Fibroblast of lung (primary cell): Measurements from ENCODE around the gene PFKFB3. TPM values are rescaled to one million over a fixed set of nuclear protein-coding genes. Genes with fewer than 3 reads are reported as not detected.

Experiments used
- DNase-seq, 2 donors: peaks; one replicate each; pipeline versions ENCODE4 v3.0.0 to v3.0.0-alpha.2; 2010; ENCODE audit warnings: low read depth in 2 of 2
- H2AFZ ChIP-seq: 2 replicates; pipeline ENCODE4 v1.5.1; 2012; ENCODE audit warnings: low read length, control low read depth, inconsistent platforms
- H3K27ac ChIP-seq: 2 replicates; pipeline ENCODE4 v1.5.1; 2011; ENCODE audit warnings: low read length, control low read depth; ENCODE audit not compliant: insufficient read depth
- H3K27me3 ChIP-seq: 2 replicates; pipeline ENCODE4 v1.5.1; 2011; ENCODE audit warnings: mild to moderate bottlenecking, low read length; ENCODE audit not compliant: control insufficient read depth, insufficient read depth
- H3K36me3 ChIP-seq: 2 replicates; pipeline ENCODE4 v1.5.1; 2011; ENCODE audit warnings: low read length; ENCODE audit not compliant: control insufficient read depth, insufficient read depth
- H3K4me1 ChIP-seq: 2 replicates; pipeline ENCODE4 v1.5.1; 2011; ENCODE audit warnings: low read length; ENCODE audit not compliant: control insufficient read depth, insufficient read depth; ENCODE audit errors: extremely low read depth
- H3K4me2 ChIP-seq: 2 replicates; pipeline ENCODE4 v1.5.1; 2011; ENCODE audit warnings: low read length, control low read depth; ENCODE audit not compliant: insufficient read depth; ENCODE audit errors: extremely low read depth
- H3K4me3 ChIP-seq, 4 experiments: fragments of 200-600 bp in 1 of 4; sonication (generic) in 1 of 4; replicated peaks in 1 of 4; 2 replicates each; pipeline ENCODE4 v1.5.1; 2011 to 2016; ENCODE audit warnings: low read length in 4 of 4, low read depth in 3 of 4, mild to moderate bottlenecking in 3 of 4, control low read depth in 2 of 4, inconsistent platforms in 1 of 4, mixed read lengths in 1 of 4; ENCODE audit not compliant: insufficient read depth in 1 of 4; ENCODE audit errors: control extremely low read depth in 1 of 4
- H3K79me2 ChIP-seq: 2 replicates; pipeline ENCODE4 v1.5.1; 2012; ENCODE audit warnings: mild to moderate bottlenecking, low read length, inconsistent platforms; ENCODE audit not compliant: control insufficient read depth, insufficient read depth
- H3K9ac ChIP-seq: 2 replicates; pipeline ENCODE4 v1.5.1; 2011; ENCODE audit warnings: mild to moderate bottlenecking, low read length, control low read depth; ENCODE audit not compliant: insufficient read depth
- H3K9me3 ChIP-seq: 2 replicates; pipeline ENCODE4 v1.5.1; 2012; ENCODE audit warnings: low read depth, low read length; ENCODE audit not compliant: control insufficient read depth, insufficient read depth
- H4K20me1 ChIP-seq: 2 replicates; pipeline ENCODE4 v1.5.1; 2011; ENCODE audit warnings: low read length; ENCODE audit not compliant: control insufficient read depth, insufficient read depth; ENCODE audit errors: extremely low read depth
- EZH2 ChIP-seq: IDR thresholded peaks from 2 replicates; pipeline ENCODE4 v1.5.1; 2012; ENCODE audit warnings: low read length, control low read depth, mild to moderate bottlenecking; ENCODE audit errors: missing control alignments
- polyA plus RNA-seq, 2 donors: library from polyadenylated mRNA; depleted of rRNA in 1 of 2; stranded (reverse) in 1 of 2; unstranded in 1 of 2; fragments of >200 nt; gene quantifications; 2 replicates each; pipeline ENCODE4 v1.2.1, GENCODE V29; 2011 to 2012; ENCODE audit warnings: missing spikeins in 1 of 2
- total RNA-seq: library from RNA; depleted of rRNA; stranded (reverse); fragments of >200 nt; gene quantifications from 2 replicates; pipeline ENCODE4 v1.2.1, GENCODE V29; 2014
- TF ChIP-seq, protein P1 (sequence below), 2 donors: IDR thresholded peaks in 1 of 2; conservative IDR thresholded peaks in 1 of 2; 1 replicate in 1 of 2; 2 replicates in 1 of 2; pipeline ENCODE4 v1.5.1; 2011 to 2012; ENCODE audit warnings: low read length in 2 of 2, control low read depth in 1 of 2, inconsistent platforms in 1 of 2, low read depth in 1 of 2, mild to moderate bottlenecking in 1 of 2

The PFKFB3 gene
- total and polyA plus RNA-seq, 2 donors (not counting 1 experiment from before 2014, with no cell fraction given): 14.2 to 25.8 TPM

- H3K27me3 ChIP-seq: no peaks in the 10 kb centered on the region
- H3K9me3 ChIP-seq: no peaks in the 10 kb centered on the region
- H3K36me3 ChIP-seq: no peaks in the 10 kb centered on the region
- TF ChIP-seq, protein P1, sequence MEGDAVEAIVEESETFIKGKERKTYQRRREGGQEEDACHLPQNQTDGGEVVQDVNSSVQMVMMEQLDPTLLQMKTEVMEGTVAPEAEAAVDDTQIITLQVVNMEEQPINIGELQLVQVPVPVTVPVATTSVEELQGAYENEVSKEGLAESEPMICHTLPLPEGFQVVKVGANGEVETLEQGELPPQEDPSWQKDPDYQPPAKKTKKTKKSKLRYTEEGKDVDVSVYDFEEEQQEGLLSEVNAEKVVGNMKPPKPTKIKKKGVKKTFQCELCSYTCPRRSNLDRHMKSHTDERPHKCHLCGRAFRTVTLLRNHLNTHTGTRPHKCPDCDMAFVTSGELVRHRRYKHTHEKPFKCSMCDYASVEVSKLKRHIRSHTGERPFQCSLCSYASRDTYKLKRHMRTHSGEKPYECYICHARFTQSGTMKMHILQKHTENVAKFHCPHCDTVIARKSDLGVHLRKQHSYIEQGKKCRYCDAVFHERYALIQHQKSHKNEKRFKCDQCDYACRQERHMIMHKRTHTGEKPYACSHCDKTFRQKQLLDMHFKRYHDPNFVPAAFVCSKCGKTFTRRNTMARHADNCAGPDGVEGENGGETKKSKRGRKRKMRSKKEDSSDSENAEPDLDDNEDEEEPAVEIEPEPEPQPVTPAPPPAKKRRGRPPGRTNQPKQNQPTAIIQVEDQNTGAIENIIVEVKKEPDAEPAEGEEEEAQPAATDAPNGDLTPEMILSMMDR (conservative IDR thresholded peaks at IDR 0.05 in 1 of 2, IDR thresholded peaks at IDR 0.05 in 1 of 2; ENCODE audit: low read depth in 1 of 2, low read length in 2 of 2): no peak
- TF ChIP-seq EZH2: no peak
- no peaks in the 10 kb centered on the region for H3K79me2 ChIP-seq
- DNase-seq: no peak
- no peak overlapping the region for H3K4me2 ChIP-seq
- H2AFZ ChIP-seq: no peak overlapping the region
- H3K9ac ChIP-seq: no peak overlapping the region
- H3K4me3 ChIP-seq: no peak overlapping the region
- no peaks in the 10 kb centered on the region for H3K4me1 ChIP-seq
- H4K20me1 ChIP-seq: no peaks in the 10 kb centered on the region
- H3K27ac ChIP-seq: no peak overlapping the region
Observed at GRCh38 chr10:6300784-6301460, 98.2 kb downstream of the PFKFB3 start.

DNA sequence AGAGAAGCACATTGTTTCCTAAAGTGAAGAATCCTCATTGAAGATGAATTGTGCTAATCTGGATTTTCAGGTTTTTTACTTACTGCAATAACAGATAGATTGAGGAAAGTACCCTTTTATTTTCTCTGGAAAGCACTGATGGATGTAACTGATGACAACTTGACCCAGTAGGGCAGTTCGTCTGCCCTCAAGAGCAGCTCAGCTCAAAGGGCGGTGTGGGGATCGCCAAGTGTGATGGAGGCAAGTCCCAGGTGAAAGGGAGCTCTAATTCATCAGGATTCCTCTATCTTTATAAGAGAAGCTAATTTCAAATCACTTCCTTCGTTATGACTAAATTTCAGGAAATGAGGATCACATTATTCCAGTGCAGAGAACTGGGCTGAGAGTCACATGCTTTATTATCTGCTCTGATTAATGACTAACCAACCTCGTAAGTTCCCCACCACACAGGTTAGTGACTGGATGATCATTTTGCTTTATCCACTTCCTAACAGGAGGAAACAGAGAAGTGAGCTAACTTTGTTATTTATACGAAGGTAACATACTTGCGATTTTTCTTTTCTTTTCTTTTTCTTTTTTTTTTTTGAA lies 98.8 kb downstream of the PFKFB3 start:
- H3K36me3 ChIP-seq: no peaks in the 10 kb centered on the region
- H3K4me1 ChIP-seq: no peaks in the 10 kb centered on the region
- no peak overlapping the region for H3K27ac ChIP-seq
- H3K4me3 ChIP-seq: no peak overlapping the region
- H3K9ac ChIP-seq: no peak overlapping the region
- no peak overlapping the region for H2AFZ ChIP-seq
- no peak overlapping the region for H3K4me2 ChIP-seq
- DNase-seq: peak in 1 of 2 donors; percentile 28
- no peaks in the 10 kb centered on the region for H4K20me1 ChIP-seq
- H3K79me2 ChIP-seq: no peaks in the 10 kb centered on the region
- no peak for TF ChIP-seq EZH2
- TF ChIP-seq, protein P1 (conservative IDR thresholded peaks at IDR 0.05 in 1 of 2, IDR thresholded peaks at IDR 0.05 in 1 of 2; ENCODE audit: low read depth in 1 of 2, low read length in 2 of 2): no peak
- H3K9me3 ChIP-seq: no peaks in the 10 kb centered on the region
- no peaks in the 10 kb centered on the region for H3K27me3 ChIP-seq

Other genes starting within 250 kb of the PFKFB3 start
- 9.2 and 13.7 TPM in 2 replicates for gene IL15RA, start 225.4 kb upstream of the PFKFB3 start, total RNA-seq
- 5.9 and 8.4 TPM in 2 replicates for gene IL15RA, start 225.4 kb upstream of the PFKFB3 start, polyA plus RNA-seq
- not detected in 2 replicates for gene IL2RA, start 140.6 kb upstream of the PFKFB3 start, total RNA-seq
- gene IL2RA, start 140.6 kb upstream of the PFKFB3 start, polyA plus RNA-seq: not detected in 2 replicates
- 46.1 and 56.8 TPM in 2 replicates for gene RBM17, start 113.9 kb upstream of the PFKFB3 start, total RNA-seq
- gene RBM17, start 113.9 kb upstream of the PFKFB3 start, polyA plus RNA-seq: 28.9 and 32.5 TPM in 2 replicates